ENCODE results near the gene SERF2. TPM values are rescaled to one million over a fixed set of nuclear protein-coding genes. Genes with fewer than 3 reads are reported as not detected.

Gene SERF2
- total and polyA plus RNA-seq, 2 of the 13 experiments (the other 11 are each of a cell fraction or from before 2014, with no cell fraction given), result 811 to 1,257 TPM

DNA sequence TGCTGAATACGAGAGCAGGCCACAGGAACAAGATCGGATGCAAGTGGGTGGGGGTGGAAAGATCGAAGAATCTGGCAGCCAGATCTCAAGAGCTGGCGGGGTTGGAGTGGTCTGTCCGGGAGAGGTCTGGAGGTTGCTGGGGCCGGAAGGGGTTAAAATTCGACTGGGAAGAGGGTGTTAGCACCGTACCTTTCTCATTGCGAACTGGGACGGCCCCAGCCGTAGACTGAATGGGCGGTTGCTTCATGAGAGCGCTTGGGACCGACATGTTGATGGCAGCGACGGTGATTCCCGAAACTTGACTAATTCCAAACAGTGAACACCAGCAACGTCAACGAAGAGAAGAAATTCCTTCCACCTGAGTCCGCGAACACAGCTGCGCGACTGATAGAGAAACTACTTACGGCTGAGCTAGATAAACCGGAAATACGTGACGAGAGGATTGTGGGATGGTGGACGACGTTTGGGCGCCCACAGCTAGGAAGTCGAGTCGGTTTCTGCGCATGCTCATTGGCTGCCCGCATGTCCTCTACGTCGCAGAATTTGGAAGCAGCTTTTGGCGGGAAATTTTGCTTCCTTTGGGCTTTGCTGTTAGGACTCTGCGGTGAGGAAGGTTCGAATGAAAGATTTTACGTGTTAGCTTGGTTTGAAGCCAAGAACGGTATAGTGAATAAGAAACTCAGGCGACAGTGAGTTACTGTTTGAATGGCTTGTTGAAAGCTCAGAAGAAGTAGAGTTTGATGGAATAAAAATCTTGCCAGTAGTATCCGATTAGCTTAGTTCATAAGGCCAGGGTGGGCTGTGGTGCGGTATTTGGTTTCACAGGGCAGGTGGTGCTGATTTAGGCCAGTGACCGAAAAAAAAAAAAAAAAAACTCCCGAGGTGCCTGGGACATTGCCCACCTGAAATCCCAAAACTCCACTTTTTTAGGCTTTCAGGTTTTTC lies 32.5 kb downstream of the SERF2 start, which contains the start of gene MFAP1 (continued):
- TF ChIP-seq PHB2 (IDR thresholded peaks at IDR 0.05; ENCODE audit: partially characterized antibody), result no peak
- TF ChIP-seq TAF15 (IDR thresholded peaks at IDR 0.05; ENCODE audit: low read depth, low read length, poor library complexity, severe bottlenecking), result no peak
- peak; percentile 96 for TF ChIP-seq POLR2G (IDR thresholded peaks at IDR 0.05; ENCODE audit: low read depth, low read length)
- TF ChIP-seq, protein P1, sequence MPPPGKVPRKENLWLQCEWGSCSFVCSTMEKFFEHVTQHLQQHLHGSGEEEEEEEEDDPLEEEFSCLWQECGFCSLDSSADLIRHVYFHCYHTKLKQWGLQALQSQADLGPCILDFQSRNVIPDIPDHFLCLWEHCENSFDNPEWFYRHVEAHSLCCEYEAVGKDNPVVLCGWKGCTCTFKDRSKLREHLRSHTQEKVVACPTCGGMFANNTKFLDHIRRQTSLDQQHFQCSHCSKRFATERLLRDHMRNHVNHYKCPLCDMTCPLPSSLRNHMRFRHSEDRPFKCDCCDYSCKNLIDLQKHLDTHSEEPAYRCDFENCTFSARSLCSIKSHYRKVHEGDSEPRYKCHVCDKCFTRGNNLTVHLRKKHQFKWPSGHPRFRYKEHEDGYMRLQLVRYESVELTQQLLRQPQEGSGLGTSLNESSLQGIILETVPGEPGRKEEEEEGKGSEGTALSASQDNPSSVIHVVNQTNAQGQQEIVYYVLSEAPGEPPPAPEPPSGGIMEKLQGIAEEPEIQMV (CRISPR knock-in tag; IDR thresholded peaks at IDR 0.05; ENCODE audit: low read depth), result no peak
- TF ChIP-seq, protein P2, sequence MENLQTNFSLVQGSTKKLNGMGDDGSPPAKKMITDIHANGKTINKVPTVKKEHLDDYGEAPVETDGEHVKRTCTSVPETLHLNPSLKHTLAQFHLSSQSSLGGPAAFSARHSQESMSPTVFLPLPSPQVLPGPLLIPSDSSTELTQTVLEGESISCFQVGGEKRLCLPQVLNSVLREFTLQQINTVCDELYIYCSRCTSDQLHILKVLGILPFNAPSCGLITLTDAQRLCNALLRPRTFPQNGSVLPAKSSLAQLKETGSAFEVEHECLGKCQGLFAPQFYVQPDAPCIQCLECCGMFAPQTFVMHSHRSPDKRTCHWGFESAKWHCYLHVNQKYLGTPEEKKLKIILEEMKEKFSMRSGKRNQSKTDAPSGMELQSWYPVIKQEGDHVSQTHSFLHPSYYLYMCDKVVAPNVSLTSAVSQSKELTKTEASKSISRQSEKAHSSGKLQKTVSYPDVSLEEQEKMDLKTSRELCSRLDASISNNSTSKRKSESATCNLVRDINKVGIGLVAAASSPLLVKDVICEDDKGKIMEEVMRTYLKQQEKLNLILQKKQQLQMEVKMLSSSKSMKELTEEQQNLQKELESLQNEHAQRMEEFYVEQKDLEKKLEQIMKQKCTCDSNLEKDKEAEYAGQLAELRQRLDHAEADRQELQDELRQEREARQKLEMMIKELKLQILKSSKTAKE (CRISPR knock-in tag; IDR thresholded peaks at IDR 0.05; ENCODE audit: borderline replicate concordance), result no peak
- TF ChIP-seq ZNF878 (CRISPR knock-in tag; IDR thresholded peaks at IDR 0.05), result peak; percentile 66; the same call in 1 of the 2 replicates
- TF ChIP-seq, protein P3, sequence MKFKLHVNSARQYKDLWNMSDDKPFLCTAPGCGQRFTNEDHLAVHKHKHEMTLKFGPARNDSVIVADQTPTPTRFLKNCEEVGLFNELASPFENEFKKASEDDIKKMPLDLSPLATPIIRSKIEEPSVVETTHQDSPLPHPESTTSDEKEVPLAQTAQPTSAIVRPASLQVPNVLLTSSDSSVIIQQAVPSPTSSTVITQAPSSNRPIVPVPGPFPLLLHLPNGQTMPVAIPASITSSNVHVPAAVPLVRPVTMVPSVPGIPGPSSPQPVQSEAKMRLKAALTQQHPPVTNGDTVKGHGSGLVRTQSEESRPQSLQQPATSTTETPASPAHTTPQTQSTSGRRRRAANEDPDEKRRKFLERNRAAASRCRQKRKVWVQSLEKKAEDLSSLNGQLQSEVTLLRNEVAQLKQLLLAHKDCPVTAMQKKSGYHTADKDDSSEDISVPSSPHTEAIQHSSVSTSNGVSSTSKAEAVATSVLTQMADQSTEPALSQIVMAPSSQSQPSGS (CRISPR knock-in tag; IDR thresholded peaks at IDR 0.05), result peak; percentile 73
- peak; percentile 87 for TF ChIP-seq SMAD3 (CRISPR knock-in tag; IDR thresholded peaks at IDR 0.05)
- peak; percentile 81 for TF ChIP-seq IRF2 (CRISPR knock-in tag; IDR thresholded peaks at IDR 0.05)
- TF ChIP-seq FOXA3 (CRISPR knock-in tag; IDR thresholded peaks at IDR 0.05), result peak; percentile 56
- TF ChIP-seq KMT2B (CRISPR knock-in tag; IDR thresholded peaks at IDR 0.05), result peak; percentile 97
- TF ChIP-seq ZNF543 (CRISPR knock-in tag; IDR thresholded peaks at IDR 0.05), result 0 out of 2 replicates have a peak, but pooled peaks have one; percentile 25
- no peak for TF ChIP-seq RARA (CRISPR knock-in tag; IDR thresholded peaks at IDR 0.05)
- TF ChIP-seq SYNCRIP (IDR thresholded peaks at IDR 0.05; ENCODE audit: insufficient read depth, low read depth, low read length), result no peak
- TF ChIP-seq ARNT2 (CRISPR knock-in tag; IDR thresholded peaks at IDR 0.05; ENCODE audit: low read depth), result peak; percentile 69
- TF ChIP-seq JUNB (CRISPR knock-in tag; IDR thresholded peaks at IDR 0.05; ENCODE audit: borderline replicate concordance), result no peak
- TF ChIP-seq, protein P4, sequence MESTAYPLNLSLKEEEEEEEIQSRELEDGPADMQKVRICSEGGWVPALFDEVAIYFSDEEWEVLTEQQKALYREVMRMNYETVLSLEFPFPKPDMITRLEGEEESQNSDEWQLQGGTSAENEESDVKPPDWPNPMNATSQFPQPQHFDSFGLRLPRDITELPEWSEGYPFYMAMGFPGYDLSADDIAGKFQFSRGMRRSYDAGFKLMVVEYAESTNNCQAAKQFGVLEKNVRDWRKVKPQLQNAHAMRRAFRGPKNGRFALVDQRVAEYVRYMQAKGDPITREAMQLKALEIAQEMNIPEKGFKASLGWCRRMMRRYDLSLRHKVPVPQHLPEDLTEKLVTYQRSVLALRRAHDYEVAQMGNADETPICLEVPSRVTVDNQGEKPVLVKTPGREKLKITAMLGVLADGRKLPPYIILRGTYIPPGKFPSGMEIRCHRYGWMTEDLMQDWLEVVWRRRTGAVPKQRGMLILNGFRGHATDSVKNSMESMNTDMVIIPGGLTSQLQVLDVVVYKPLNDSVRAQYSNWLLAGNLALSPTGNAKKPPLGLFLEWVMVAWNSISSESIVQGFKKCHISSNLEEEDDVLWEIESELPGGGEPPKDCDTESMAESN (CRISPR knock-in tag; conservative IDR thresholded peaks at IDR 0.05), result peak; percentile 55; the same call in 1 of the 2 replicates
- TF ChIP-seq NCOA1 (CRISPR knock-in tag; IDR thresholded peaks at IDR 0.05), result no peak
- peak; percentile 78; the same call in 1 of the 2 replicates for TF ChIP-seq NFKB2 (CRISPR knock-in tag; IDR thresholded peaks at IDR 0.05; ENCODE audit: borderline replicate concordance)
- peak; percentile 98 for TF ChIP-seq POLR2AphosphoS5 (IDR thresholded peaks at IDR 0.05; ENCODE audit: low read depth, low read length)
- peak; percentile 84; the same call in 1 of the 2 replicates for TF ChIP-seq ZBTB25 (CRISPR knock-in tag; IDR thresholded peaks at IDR 0.05)

Measured in HepG2 (cell line).